DND-41 (cell line): Measurements from ENCODE around the gene LLGL2.

ENCODE experiments used
- ATAC-seq: fragments of 200-7000 bp; cut with Tn5 transposase; 3 replicates; pipeline ENCODE4 v1.9.1; 2021; ENCODE audit warnings: low read depth; ENCODE audit not compliant: insufficient read depth
- DNase-seq: peaks from one replicate; pipeline ENCODE4 v3.0.0-alpha.2; 2020
- H2AFZ ChIP-seq: 2 replicates; pipeline ENCODE4 v1.6.0; 2012; ENCODE audit warnings: low read depth, low read length
- H3K27ac ChIP-seq: 2 replicates; pipeline ENCODE4 v1.5.1; 2012; ENCODE audit warnings: low read length, inconsistent platforms
- H3K27me3 ChIP-seq: fragments of 200-600 bp; sonication (generic); 2 replicates; pipeline ENCODE4 v1.6.0; 2012; ENCODE audit warnings: low read length, mild to moderate bottlenecking, inconsistent platforms; ENCODE audit not compliant: insufficient read depth, poor library complexity
- H3K36me3 ChIP-seq: 2 replicates; pipeline ENCODE4 v1.5.1; 2012; ENCODE audit warnings: low read length, inconsistent platforms; ENCODE audit not compliant: insufficient read depth
- H3K4me1 ChIP-seq: 2 replicates; pipeline ENCODE4 v1.5.1; 2012; ENCODE audit warnings: mild to moderate bottlenecking, low read length; ENCODE audit not compliant: insufficient read depth
- H3K4me2 ChIP-seq: 2 replicates; pipeline ENCODE4 v1.6.0; 2012; ENCODE audit warnings: mild to moderate bottlenecking, moderate library complexity, low read length, inconsistent platforms; ENCODE audit not compliant: insufficient read depth
- H3K4me3 ChIP-seq, 2 experiments: fragments of 200-600 bp in 1 of 2; shearing (Covaris generic) in 1 of 2; 2 replicates each; pipeline ENCODE4 v1.5.1; 2012 to 2016; ENCODE audit warnings: inconsistent platforms in 2 of 2, low read length in 2 of 2, mild to moderate bottlenecking in 2 of 2, low read depth in 1 of 2, moderate library complexity in 1 of 2
- H3K79me2 ChIP-seq: 2 replicates; pipeline ENCODE4 v1.6.0; 2012; ENCODE audit warnings: low read length, inconsistent platforms; ENCODE audit not compliant: insufficient read depth
- H3K9ac ChIP-seq: 2 replicates; pipeline ENCODE4 v1.6.0; 2012; ENCODE audit warnings: low read depth, mild to moderate bottlenecking, inconsistent platforms, low read length, moderate library complexity
- H3K9me3 ChIP-seq: 2 replicates; pipeline ENCODE4 v1.5.1; 2012; ENCODE audit warnings: low read length, moderate library complexity, mild to moderate bottlenecking, inconsistent platforms; ENCODE audit not compliant: insufficient read depth, severe bottlenecking
- H4K20me1 ChIP-seq: 2 replicates; pipeline ENCODE4 v1.6.0; 2012; ENCODE audit warnings: low read length; ENCODE audit not compliant: insufficient read depth
- CTCF ChIP-seq: IDR thresholded peaks from 2 replicates; pipeline ENCODE4 v1.5.1; 2012; ENCODE audit warnings: borderline replicate concordance, low read length, moderate library complexity, mild to moderate bottlenecking; ENCODE audit not compliant: poor library complexity, severe bottlenecking; ENCODE audit errors: extremely low read depth
- EZH2 ChIP-seq: IDR thresholded peaks from 3 replicates; pipeline ENCODE4 v1.6.1; 2012; ENCODE audit warnings: borderline replicate concordance, low read depth, mild to moderate bottlenecking, moderate library complexity, low read length, inconsistent platforms; ENCODE audit not compliant: severe bottlenecking

LLGL2 gene

DNA sequence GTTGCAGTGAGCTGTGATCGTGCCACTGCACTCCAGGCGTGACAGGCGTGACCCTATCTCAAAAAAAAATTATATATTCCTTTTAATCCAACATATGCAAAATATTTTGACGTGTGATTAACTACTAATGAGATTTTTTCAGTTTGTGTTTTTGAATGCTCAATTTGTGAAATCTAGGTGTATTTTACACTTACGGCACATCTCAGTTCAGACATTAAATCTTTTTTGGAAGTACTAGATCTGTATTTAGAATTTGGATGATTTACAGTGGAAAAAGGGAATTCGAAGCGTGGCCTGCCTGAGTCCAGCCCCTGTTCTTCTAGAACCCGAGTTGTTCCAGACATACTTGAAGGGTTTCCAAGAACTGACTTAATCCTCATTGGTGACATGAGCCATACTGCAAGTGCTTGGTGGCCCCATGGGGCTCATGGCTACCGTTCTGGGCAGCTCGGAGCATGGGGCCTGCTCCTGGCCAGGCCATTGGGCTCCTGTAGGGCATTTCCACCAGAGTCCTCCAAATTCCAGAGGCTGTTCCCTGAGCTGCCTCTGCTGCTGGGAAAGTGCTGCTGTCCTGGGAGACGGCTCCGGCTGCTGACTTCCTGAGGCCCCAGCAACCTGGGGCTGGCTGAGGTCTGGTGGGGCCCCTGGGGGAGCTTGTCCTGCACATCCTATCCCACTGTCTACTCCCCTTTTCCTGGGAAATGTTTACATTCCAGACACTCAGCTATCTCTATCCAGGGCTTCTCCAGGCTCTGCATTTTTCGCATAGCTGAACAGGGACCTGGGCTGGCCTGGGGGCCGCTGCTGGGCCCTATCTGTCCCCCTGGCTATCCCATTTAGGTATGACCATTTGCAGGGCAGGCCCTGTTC lies 27.2 kb downstream of the LLGL2 start:
- Histone ChIP-seq H3K36me3 (no peaks in the 10 kb centered on the region), H3K9me3 (no peaks in the 10 kb centered on the region), H3K27me3 (no peaks in the 10 kb centered on the region), H2AFZ (no peak overlapping the region), H3K79me2 (no peaks in the 10 kb centered on the region), H3K4me3 (no peak overlapping the region), H3K4me2 (no peak overlapping the region), H3K27ac (no peak overlapping the region), H3K9ac (no peak overlapping the region), H4K20me1 (no peaks in the 10 kb centered on the region), H3K4me1 (no peaks in the 10 kb centered on the region)
- DNase-seq (no peak), ATAC-seq (no peak)
- TF ChIP-seq EZH2 (no peak), CTCF (no peak)

DNA sequence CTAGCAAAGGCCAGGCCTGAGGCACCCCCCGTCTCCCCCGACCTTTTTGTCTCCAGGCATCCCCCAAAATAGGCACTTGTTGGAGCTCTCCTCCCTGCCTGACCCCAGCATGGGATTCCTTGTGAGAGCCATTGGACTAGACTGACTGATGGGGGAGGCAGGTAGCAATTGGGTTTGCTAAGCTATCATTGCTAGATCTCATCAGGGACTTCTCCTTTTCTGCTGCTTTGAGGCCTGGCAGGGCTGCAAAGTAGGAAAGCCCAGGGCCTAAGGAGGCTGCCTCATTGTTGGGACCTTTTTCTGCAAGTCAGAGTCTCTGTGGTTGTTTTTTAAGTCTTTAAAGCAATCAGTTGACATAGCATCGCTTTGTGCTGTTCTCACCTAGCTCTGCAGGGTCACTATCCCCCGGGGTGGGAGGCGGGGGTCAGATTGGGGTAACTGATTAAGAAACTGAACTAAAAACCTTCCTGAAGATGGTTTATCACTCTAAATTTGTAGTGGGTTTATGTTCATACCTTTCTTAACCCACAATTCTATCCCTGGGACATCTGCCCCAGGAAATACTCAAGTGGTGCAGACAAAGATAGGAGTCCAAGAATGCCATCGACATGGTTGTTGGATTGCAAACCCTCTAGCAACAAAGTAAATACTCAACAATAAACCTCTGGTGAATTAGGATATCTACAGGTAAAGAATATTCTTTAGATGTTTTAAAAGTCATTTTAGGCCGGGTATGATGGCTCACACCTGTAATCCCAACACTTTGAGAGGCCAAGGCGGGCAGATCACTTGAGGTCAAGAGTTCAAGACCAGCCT lies 28.0 kb downstream of the LLGL2 start:
- Histone ChIP-seq H3K9ac (no peak overlapping the region), H4K20me1 (no peaks in the 10 kb centered on the region), H3K9me3 (no peaks in the 10 kb centered on the region), H3K4me3 (no peak overlapping the region), H3K4me1 (no peaks in the 10 kb centered on the region), H3K27ac (no peak overlapping the region), H3K27me3 (no peaks in the 10 kb centered on the region), H3K36me3 (no peaks in the 10 kb centered on the region), H3K4me2 (no peak overlapping the region), H3K79me2 (no peaks in the 10 kb centered on the region), H2AFZ (no peak overlapping the region)
- ATAC-seq (no peak), DNase-seq (no peak)
- no peak for TF ChIP-seq CTCF
- TF ChIP-seq EZH2, result no peak

DNA sequence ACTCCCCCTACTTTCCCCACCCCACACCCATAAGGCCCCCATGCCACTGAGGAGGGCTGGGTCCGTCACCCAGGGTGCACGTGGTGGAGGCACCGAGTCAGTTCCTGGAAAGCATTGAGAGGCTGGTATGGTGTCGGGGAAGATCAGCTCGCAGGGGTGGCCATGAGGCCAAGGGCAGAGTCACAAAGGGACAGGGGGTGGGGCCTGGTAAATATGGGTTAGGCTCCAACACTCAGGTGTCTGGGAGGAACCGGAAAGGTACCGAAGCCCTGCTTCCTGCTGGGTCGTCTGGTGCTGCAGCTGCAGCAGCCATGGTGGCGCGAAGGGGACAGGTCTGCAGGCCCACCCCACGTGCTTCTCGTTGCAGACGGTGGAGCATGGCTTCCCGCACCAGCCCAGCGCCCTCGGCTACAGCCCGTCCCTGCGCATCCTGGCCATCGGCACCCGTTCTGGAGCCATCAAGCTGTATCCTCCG lies 30.2 kb downstream of the LLGL2 start:
- no peak overlapping the region for H3K9ac ChIP-seq
- no peaks in the 10 kb centered on the region for H3K4me1 ChIP-seq
- H4K20me1 ChIP-seq, result no peaks in the 10 kb centered on the region
- TF ChIP-seq CTCF, result no peak
- no peak for TF ChIP-seq EZH2
- no peaks in the 10 kb centered on the region for H3K36me3 ChIP-seq
- no peak overlapping the region for H3K27ac ChIP-seq
- no peak overlapping the region for H3K4me2 ChIP-seq
- H2AFZ ChIP-seq, result no peak overlapping the region
- H3K4me3 ChIP-seq, result no peak overlapping the region
- no peak for DNase-seq
- no peak for ATAC-seq
- no peaks in the 10 kb centered on the region for H3K79me2 ChIP-seq
- H3K27me3 ChIP-seq, result no peaks in the 10 kb centered on the region
- H3K9me3 ChIP-seq, result no peaks in the 10 kb centered on the region
